Mucosa of rectum (tissue), 2 donors: Measurements from ENCODE around the gene MED27.
"Not testable (repeated sequence)": the region's sequence is repeated elsewhere in the genome, so short reads cannot be mapped to it uniquely, and the experiment has no call there.

ENCODE experiments used
- H3K27ac ChIP-seq, 2 donors: one replicate each; pipeline ENCODE4 v1.7.0; 2013; ENCODE audit warnings: inconsistent platforms in 2 of 2, low read depth in 2 of 2, low read length in 2 of 2
- H3K27me3 ChIP-seq, 2 donors: one replicate each; pipeline ENCODE4 v1.7.0; 2013; ENCODE audit warnings: low read length in 2 of 2; ENCODE audit not compliant: control insufficient read depth in 2 of 2, insufficient read depth in 2 of 2
- H3K36me3 ChIP-seq, 2 donors: one replicate each; pipeline ENCODE4 v1.7.0; 2013; ENCODE audit warnings: low read length in 2 of 2; ENCODE audit not compliant: control insufficient read depth in 2 of 2, insufficient read depth in 2 of 2
- H3K4me1 ChIP-seq, 2 donors: one replicate each; pipeline ENCODE4 v1.7.0; 2013; ENCODE audit warnings: low read length in 2 of 2, mild to moderate bottlenecking in 1 of 2; ENCODE audit not compliant: control insufficient read depth in 2 of 2, insufficient read depth in 2 of 2
- H3K4me3 ChIP-seq, 2 donors: one replicate each; pipeline ENCODE4 v1.7.0; 2013; ENCODE audit warnings: low read length in 2 of 2
- H3K9ac ChIP-seq, 2 donors: one replicate each; pipeline ENCODE4 v1.7.0; 2013; ENCODE audit warnings: low read length in 2 of 2, low read depth in 1 of 2, mild to moderate bottlenecking in 1 of 2
- H3K9me3 ChIP-seq, 2 donors: one replicate each; pipeline ENCODE4 v1.7.0; 2013; ENCODE audit warnings: low read length in 2 of 2; ENCODE audit not compliant: control insufficient read depth in 2 of 2
- donor health status: healthy.
- donor health status: Normal muscosa, but diverticular disease.

MED27 gene

DNA sequence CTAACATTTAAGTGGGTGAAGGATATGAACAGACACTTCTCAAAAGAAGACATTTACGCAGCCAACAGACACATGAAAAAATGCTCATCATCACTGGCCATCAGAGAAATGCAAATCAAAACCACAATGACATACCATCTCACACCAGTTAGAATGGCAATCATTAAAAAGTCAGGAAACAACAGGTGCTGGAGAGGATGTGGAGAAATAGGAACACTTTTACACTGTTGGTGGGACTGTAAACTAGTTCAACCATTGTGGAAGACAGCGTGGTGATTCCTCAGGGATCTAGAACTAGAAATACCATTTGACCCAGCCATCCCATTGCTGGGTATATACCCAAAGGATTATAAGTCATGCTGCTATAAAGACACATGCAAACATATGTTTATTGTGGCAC lies 69.5 kb downstream of the MED27 start:
- not testable (repeated sequence) for H3K4me3 ChIP-seq, H3K9ac ChIP-seq, H3K27ac ChIP-seq, H3K27me3 ChIP-seq, H3K36me3 ChIP-seq, H3K4me1 ChIP-seq, H3K9me3 ChIP-seq

GRCh38 chr9:132008855-132009812 lies 70.5 kb downstream of the MED27 start:
- Histone ChIP-seq H3K27ac (no peak overlapping the region), H3K4me1 (no peaks in the 10 kb centered on the region), H3K9me3 (no peaks in the 10 kb centered on the region), H3K4me3 (no peak overlapping the region), H3K36me3 (peaks cover 0 to 3% of the 10 kb centered on the region in 2 donors), H3K9ac (no peak overlapping the region), H3K27me3 (no peaks in the 10 kb centered on the region)

DNA sequence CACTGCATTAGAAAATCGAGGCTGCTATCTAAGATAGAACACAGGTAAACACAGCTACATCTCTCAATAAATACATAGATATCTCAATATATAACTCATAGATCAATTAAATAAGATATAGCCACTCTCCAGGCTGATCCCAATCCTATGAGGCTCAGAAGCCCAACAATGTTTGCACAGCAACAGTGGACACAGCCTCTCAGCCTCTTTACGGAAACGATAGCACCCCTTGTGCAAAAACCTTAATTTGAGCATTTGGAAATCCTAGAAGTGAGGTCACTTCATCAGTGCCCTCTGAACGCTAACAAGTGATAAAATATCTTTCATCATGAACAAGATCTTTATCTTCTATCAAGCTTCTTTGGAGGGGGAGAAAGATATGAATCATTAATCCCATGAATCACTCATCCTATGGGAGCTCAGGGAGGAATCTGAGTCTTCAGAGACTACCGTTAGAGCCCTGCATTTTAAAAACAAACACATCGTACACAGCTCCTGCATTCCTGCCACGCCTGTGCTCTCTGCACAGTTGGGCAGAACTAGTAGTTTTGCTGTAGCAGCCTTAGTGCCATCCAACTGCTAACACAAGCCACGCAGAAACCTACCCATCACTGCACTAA lies 71.4 kb downstream of the MED27 start:
- Histone ChIP-seq H3K9me3 (no peaks in the 10 kb centered on the region), H3K27me3 (no peaks in the 10 kb centered on the region), H3K9ac (no peak overlapping the region), H3K27ac (no peak overlapping the region), H3K4me1 (no peaks in the 10 kb centered on the region), H3K36me3 (peaks cover 0 to 3% of the 10 kb centered on the region in 2 donors), H3K4me3 (no peak overlapping the region)

DNA sequence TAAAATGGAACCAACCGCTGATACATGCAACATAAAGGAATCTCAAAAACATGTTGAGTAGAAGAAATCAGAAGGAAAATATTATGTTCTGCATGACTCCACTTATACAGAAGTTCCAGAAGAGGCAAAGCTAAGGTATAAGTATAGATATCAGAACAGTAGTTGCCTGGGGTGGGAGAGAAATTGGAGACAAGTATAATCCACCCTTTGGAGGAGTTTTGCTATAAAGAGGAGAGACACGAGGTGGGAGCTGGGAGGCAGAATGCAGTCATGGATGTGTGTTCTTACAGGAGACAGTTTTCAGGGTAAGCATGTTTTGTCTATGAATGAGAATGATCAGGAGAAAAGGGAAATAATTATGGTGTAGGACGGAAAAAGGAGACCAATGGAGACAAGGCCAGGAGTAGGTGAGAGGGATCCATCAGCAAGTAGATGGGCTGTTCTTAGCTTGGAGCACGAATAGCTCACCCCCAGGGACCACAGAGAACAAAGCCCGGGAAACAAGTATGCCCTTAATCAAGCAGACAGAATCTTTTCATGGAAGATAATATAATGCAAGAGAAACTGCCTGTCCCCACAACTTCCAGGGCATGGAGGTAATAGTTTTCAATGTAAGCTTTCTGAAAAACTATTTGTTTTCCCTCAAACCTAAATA lies 72.2 kb downstream of the MED27 start:
- no peaks in the 10 kb centered on the region for H3K27me3 ChIP-seq
- no peaks in the 10 kb centered on the region for H3K4me1 ChIP-seq
- no peaks in the 10 kb centered on the region for H3K9me3 ChIP-seq
- H3K4me3 ChIP-seq = no peak overlapping the region
- no peak overlapping the region for H3K27ac ChIP-seq
- H3K36me3 ChIP-seq = no peaks in the 10 kb centered on the region
- no peak overlapping the region for H3K9ac ChIP-seq

DNA sequence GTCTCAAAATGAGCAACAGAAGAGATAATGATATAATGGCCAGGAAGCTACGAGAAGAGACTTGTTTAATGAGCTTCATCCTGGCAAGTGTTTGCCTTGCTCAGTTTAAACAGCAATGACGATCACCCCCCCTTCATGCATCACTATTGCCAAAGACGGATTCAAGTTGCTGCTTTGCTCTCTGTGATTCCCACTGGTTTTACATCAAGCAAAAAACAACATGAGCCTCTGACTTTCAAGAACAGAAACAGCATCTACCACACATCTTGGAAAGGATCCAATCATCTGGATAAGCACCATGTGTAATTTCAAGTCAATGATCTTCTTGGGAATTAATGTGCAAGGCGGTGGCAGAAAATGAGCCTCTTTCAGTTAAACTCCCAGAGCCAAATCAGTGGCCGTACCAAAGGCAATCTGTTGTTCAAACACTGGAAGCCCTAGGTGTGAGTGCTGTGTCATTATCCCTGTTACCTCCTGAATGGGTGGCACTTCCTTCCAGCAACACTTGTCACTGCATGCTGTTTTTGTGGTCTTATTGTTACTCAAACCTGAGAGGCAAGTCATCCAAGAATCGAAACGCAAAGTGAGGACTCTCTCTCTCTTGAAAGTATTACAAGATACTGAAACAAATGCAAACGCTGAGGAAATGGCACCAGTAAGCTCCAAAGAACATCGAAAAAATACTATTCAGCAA lies 72.8 kb downstream of the MED27 start:
- Histone ChIP-seq H3K27ac (no peak overlapping the region), H3K36me3 (no peaks in the 10 kb centered on the region), H3K4me1 (no peaks in the 10 kb centered on the region), H3K27me3 (no peaks in the 10 kb centered on the region), H3K4me3 (no peak overlapping the region), H3K9me3 (no peaks in the 10 kb centered on the region), H3K9ac (no peak overlapping the region)

- Histone ChIP-seq H3K9me3 (no peaks in the 10 kb centered on the region), H3K4me3 (no peak overlapping the region), H3K27ac (no peak overlapping the region), H3K36me3 (no peaks in the 10 kb centered on the region), H3K27me3 (no peaks in the 10 kb centered on the region), H3K9ac (no peak overlapping the region), H3K4me1 (no peaks in the 10 kb centered on the region)
These were observed 73.8 kb downstream of the MED27 start for GRCh38 chr9:132005899-132006298.

GRCh38 chr9:132004323-132004722 lies 75.3 kb downstream of the MED27 start:
- Histone ChIP-seq H3K4me1 (no peaks in the 10 kb centered on the region), H3K4me3 (no peak overlapping the region), H3K9ac (no peak overlapping the region)

GRCh38 chr9:132003896-132004295 lies 75.8 kb downstream of the MED27 start:
- Histone ChIP-seq H3K4me3 (no peak overlapping the region), H3K9me3 (no peaks in the 10 kb centered on the region), H3K36me3 (no peaks in the 10 kb centered on the region), H3K27ac (no peak overlapping the region), H3K27me3 (no peaks in the 10 kb centered on the region), H3K4me1 (no peaks in the 10 kb centered on the region), H3K9ac (no peak overlapping the region)

More at GRCh38 chr9:132004323-132004722, 75.3 kb downstream of the MED27 start:
- no peak overlapping the region for H3K27ac ChIP-seq
- no peaks in the 10 kb centered on the region for H3K27me3 ChIP-seq
- H3K36me3 ChIP-seq = no peaks in the 10 kb centered on the region
- H3K9me3 ChIP-seq = no peaks in the 10 kb centered on the region

DNA sequence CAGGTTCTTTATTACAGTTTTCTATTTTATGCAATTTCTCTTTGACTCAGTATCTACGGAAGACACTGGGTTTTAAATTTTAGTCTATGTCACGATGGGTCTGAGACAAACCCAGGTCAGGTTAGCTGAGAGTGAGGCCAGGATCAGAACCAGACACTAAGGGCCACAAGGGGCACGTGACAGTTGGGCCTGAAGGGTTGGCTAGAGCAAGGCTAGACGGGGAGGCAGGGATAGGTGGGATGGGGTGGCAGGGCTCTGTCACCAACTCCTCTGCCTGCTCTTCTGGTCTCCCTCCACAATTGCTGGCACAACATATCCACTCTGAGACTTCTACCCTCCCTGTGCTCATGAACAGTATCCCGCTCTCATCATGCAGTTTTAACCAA lies 76.4 kb downstream of the MED27 start:
- no peaks in the 10 kb centered on the region for H3K27me3 ChIP-seq
- H3K4me3 ChIP-seq = no peak overlapping the region
- no peak overlapping the region for H3K27ac ChIP-seq
- no peaks in the 10 kb centered on the region for H3K36me3 ChIP-seq
- H3K9ac ChIP-seq = no peak overlapping the region
- H3K9me3 ChIP-seq = no peaks in the 10 kb centered on the region
- no peaks in the 10 kb centered on the region for H3K4me1 ChIP-seq
